HG03280 (cell line): Measurements from ENCODE around the gene ARID5B.

Experiments used
- ATAC-seq: cut with Tn5 transposase; IDR thresholded peaks from one replicate; pipeline ENCODE4 v1.9.1; 2021; ENCODE audit warnings: mild to moderate bottlenecking, moderate library complexity; ENCODE audit not compliant: unreplicated experiment

Gene ARID5B

DNA sequence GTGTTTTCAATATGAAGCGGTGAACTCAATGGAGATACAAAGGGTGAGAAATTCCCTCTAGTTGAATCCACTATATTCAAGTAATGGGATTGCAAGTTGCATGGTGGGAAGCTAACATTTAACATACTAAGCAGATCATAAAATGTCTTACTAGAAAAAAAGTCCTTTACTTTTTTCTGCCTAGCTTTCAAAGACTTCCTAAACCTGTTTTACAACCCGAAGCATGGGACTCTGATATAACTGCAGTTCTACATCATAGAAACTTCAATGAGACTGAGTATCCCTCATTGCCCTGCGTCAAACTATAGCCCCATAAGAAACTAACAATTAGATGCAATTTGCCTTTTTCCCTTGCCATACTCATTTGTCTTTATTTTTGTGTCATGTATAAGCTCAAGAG lies 187.3 kb downstream of the ARID5B start:
- no peak for ATAC-seq

DNA sequence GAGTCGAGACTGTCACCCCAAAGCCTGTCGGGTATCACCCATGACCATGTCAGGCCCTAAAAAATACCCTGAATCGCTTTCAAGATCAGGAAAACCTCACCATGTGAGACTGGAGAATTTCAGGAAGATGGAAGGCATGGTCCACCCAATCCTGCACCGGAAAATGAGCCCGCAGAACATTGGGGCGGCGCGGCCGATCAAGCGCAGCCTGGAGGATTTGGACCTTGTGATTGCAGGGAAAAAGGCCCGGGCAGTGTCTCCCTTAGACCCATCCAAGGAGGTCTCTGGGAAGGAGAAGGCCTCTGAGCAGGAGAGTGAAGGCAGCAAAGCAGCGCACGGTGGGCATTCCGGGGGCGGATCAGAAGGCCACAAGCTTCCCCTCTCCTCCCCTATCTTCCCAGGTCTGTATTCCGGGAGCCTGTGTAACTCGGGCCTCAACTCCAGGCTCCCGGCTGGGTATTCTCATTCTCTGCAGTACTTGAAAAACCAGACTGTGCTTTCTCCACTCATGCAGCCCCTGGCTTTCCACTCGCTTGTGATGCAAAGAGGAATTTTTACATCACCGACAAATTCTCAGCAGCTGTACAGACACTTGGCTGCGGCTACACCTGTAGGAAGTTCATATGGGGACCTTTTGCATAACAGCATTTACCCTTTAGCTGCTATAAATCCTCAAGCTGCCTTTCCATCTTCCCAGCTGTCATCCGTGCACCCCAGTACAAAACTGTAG lies 191.0 kb downstream of the ARID5B start:
- ATAC-seq = no peak

DNA sequence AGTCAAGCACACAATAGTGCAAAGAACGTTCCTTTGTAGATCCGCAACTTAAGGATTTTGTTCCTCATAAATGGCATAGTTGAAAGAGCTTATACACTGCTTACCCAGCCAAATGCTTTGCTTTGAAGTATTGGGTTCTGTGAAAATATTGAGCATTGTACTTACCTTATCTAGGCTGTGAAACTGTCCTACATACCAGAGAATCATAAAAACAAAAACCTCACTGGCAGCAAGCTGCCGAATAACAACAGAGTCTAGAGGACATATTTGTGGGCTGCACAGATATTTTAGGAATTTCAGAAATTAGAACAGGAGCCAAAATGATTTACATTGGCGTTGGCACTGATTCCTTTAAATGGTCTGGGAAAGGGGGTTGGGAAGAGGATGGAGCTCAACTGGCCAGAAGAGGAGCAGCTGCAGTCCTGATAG lies 192.4 kb downstream of the ARID5B start:
- no peak for ATAC-seq

DNA sequence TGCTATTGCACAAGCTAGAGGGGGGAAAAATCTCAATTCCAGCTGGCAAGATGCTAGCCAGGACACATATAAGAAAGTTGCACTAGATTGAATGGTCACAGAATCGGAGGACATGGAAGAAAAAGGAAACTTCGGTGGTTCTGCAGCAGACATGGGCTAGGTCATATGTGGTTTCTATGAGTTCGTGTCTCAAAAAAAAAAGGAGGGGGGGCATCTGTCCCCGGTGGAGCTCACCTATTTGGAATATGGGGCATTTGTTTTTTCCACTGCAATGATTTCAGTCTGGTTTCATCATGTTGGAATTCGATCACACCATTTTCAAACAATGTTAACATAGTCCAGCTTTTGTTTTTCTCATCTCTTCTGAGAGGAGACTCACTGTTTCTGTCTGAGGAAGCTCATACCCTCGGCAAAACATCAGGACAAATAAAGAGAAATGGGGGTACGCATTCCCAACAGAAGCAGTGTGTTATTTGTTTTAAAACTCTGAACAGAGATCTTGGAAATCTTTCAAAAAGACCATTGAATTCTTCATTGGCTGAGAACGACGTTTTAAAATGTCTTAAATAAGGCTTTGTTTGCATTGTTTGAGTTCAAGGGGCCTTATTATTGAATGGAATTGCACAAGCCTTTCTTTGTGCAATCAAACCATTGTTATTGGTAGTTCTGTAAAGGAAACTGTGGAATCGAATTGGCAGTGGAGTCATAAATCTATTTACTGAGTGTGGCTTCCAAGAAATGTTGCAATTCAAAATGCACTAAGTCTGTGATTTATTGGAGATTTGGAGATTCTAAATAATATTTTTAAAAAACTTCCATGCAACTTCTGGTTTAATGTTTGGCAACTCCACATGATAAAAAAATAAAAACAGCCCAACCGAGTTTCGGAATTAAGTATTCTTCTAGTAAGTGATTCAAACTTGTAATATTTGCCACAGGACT lies 194.0 kb downstream of the ARID5B start:
- ATAC-seq = no peak

DNA sequence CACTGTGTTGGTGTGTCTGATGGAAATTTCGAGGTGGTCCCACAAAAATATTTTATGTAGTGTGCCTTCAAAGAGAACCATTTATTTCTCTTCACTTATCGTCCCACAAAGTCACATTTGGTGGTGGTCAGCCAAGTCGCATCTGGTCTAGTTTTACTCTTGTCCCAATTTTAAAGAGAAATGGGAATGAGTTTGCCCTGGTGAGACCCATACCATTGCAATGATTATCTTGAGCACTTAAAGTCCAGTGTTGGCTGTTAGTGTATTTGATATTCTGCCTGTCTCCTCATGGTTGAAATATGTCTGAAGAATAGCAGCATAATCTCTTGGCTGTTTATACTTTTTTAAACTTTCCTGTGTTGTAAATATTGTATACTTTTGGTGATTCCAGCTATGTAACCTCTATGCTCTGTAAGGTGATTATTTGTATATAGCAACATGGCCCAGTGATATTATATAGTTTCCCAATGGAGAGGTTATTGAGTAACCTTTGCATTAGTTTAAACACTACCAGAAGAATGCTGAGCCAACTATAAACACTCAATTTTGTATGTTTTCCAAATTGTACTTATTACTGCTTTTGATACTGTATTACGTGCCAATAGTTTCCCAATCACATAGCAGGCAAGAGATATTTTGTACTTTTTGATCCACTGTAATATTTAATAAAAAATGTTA lies 194.9 kb downstream of the ARID5B start:
- ATAC-seq = no peak

DNA sequence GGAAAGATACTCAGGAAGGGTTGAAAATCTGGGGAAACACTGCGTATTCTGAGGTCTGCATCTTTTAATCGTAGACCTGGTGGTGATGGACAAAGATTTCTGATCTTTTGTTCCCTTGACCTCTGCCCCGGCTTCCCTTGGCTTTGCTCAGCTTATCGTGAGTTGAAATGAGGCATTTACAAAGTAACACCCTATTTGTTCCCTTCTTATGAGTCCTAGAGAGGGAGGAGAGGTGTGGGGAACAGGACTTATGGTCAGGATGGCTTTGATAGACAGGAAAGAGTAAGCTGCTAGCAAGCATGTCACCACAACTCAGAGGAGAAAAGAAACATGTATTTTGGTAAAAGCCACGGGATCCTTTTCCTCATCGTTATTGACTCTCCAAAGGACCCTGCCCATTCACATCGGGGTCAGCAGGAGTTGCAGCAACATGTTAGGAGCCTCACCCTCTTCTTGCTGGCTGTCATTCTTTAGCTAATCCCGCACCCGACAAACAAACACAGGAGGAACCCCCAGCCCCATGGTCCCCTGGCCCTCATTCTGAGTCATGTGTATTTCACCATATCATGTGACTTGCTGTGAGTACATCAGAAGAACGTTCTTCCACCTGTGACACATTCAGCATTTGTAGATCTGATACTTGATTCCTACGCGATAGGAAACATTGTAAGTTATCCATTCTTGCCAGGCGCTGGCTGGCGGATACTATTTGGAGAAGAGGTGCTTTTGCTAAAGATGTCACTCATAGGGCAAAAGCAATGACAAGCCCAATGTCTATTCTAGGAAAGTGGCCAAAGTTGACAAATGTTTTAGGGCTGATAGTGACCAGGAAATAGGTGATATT lies 197.0 kb downstream of the ARID5B start:
- no peak for ATAC-seq

DNA sequence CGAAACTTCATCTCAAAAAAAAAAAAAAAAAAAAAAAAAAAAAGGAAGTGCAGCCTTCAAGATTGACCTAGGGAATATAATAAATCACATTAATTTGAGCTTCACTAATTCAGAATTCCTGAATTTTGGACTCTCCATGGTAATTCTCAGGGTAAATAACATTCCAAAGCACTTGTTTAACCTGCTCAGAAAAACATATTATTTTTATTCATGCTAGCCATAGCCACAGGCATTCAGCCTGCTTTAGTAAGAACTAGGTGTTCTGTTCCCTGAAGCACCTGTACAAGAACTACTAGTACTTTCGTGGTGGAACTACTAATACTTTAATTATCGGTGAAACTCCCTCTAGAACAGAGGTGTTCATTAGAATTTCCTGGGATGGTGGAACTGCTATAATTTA lies 197.8 kb downstream of the ARID5B start:
- no peak for ATAC-seq

DNA sequence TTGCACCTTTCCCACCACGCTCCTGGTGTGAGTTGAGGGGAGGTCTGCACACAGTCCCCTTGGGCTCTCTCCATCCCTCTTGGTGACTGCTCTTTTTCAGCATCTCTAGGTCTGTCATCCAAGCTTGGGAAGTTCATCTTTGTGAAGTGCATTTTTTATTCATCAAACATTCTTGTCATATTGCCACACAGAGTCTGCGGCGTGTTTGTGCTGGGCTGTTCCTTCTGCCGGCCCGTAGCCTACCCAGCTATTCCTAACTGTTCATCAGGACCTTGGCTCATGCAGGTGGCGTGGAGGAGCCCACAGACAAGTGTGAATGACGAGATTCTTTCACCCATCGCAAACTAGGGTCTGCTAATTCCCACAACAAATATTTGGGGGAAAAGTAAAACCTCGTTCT lies 202.4 kb downstream of the ARID5B start:
- no peak for ATAC-seq

DNA sequence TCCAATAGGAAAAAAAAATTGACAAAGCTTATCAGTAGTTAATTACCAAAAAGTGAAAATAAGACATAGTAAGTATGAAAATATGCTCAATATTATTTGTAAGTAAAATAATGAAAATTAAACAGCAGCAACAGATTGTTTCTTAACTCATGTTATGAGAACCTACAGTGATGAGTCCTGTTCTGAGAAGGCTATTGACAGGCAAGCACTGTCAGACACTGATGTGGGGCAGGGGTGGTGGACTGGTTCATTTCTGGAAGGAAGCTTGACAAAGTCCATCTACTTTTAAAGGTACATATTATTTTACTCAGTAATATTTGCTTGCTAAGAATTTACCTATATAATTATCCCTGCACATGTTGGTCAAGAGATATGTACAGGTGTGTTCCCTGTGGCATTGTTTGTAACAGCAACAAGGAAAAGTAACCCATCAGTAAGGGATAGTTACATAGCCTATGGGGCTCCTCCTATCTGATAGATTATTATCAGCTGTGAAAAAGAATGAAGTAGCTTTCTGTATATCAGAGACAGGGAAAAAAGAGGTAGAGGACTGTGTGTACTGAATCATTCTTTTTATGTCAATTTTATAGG lies 205.5 kb downstream of the ARID5B start:
- ATAC-seq = no peak

DNA sequence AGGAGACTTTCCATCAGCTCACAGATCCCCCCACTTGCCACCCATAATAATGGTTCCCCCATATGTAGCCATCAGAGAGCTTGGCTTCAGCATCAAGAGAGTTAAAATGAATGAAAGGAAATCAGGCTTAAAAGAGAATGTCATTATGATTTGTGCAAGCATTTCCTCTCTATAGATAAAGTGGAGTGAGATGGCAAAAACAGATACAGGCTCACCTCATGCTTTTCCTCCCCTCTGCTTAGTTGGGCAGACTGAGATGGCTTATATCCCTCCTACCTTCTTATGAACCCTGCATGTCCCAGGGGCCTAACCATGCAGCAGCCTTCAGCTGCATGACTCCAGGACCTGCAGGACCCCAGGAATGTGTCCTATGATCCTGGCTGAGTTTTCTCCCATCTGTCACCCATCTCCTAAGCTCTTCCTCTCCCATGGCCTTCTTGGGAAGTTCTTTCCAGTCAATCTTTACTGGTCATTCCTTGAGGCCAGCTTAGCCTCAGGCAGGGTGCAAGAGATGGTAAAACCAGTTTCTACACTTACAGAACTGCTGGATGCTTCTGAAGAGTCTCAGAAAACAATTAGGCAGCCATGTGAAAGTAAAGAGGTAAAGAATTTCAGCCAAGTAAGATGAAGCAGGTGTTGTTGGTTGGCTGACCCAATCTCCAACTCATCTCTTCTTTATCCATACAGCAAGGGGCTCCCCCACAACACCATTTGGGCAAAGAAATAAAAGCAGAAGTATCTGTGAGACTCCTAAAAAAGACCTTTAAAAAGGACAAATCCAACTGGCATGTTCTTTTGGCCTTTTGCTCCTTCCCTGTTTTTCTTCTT lies 207.5 kb downstream of the ARID5B start:
- ATAC-seq = no peak

DNA sequence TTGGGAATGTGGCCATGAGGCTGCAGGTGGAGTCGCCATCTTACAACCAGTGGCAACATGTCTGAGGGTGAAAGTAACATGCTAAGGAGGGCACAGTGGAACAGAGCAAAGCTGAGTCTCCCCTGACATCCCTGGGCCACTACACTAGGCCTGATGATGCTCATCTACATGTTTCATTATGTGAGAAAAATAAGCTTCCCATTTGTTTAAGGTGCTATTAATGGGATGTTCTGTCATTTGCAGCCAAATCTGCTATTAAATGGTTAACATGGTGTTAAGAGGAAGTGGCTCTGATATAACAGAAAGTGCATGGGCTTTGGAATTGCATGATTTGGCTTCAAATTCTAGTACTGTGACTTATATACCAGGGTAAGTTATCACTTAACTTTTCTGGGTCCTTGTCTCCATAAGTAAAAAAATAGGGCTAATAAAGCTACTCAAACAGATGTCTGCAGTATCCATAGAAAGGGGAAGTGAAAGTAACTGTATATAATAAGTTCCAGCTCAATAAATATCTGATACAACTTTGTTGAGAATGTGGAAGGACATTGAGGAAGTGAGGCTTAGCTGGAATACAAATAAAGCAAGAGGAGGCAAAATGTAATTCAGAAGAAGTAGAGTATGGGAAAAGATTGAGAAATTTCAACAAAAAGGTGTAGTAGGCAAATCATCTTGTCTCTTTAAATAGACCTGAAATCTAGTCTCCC lies 208.2 kb downstream of the ARID5B start:
- peak; percentile 76 for ATAC-seq

DNA sequence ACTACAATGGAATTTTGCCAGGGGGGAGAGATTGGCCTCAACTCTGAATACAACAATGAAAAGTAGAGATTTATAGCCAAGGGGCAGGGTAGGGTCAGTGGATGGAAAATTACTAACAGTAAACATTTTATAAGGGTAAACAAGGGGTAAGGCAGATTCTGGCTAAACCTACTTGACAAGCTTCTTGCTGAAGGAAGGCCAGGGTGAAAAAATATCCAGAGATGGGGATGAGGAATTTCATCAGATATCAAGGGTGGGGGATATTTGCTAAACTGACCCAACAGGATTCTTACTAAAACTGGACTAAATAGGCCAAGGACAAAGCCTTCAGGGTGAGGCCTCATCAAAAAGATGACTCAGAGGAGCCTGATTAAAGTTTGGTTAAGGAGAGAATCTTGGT lies 210.8 kb downstream of the ARID5B start:
- no peak for ATAC-seq

DNA sequence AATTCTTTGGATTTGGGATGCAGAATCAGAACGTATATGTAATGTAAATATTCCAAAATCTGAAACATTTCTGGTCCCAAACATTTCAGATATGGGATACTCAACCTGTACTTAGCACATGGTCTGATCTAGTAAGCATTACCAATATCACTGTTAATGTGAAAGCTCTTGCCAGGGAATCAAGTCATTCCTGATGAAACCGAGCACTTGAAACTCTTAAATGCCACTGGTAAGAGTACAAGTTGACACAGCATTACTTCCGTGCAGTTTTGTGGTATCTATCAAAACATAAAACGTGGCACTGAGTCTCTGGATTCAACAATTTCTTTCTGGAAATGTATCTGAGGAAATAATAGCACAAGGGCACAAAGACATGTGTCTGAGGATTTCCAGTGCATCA lies 211.5 kb downstream of the ARID5B start:
- no peak for ATAC-seq

DNA sequence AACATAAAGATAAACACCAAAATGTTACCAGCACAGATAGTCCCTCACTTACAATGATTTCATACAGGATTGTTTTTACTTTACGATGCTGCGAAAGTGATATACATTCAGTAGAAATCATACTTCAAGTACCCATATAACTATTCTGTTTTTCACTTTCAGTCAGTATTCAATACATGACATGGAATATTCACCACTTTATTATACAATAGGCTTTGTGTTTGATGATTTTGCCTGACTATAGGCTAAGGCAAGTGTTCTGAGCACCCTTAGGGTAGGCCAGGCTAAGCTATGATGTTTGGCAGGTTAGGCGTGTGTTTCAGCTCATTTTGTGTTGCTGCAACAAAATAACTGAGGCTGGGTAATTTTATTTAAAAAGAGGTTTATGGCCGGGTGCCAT lies 212.2 kb downstream of the ARID5B start:
- no peak for ATAC-seq

DNA sequence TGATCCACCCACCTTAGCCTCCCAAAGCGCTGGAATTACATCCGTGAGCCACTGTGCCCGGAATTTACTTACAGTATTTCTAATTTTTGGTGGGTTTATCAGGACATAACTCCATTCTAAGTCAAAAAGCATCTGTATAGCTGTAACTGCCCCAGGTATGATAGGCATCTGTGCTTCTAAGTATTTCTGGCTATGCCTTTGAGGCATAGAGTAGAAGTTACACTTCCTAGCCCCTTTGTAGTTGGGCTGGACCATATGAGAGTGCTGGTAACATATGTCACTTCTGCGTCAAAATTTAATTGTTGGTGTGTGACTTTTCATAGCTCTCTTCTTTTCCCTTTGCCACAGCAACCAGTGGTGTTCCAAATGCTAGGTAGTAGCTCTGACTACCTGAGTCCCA lies 213.8 kb downstream of the ARID5B start:
- ATAC-seq = no peak

DNA sequence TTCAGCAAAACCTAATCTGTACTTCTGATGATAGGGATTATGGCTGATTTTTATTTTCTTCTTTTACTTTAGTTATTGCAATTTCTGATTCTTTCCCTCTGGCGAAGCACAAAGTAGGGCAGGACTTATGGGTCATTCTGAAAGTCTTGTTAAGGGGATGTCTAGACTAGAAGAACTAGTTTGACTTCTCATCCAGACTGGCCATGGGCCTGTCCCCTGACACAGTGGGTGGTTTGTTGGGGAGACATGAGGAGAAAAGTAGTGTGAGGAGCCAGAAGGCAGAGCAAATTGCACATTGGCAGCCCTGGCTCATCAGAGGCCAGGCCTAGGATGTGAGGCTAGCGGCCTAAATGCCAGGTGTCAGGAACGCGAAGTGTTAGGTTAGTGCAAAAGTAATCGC lies 214.3 kb downstream of the ARID5B start:
- no peak for ATAC-seq

DNA sequence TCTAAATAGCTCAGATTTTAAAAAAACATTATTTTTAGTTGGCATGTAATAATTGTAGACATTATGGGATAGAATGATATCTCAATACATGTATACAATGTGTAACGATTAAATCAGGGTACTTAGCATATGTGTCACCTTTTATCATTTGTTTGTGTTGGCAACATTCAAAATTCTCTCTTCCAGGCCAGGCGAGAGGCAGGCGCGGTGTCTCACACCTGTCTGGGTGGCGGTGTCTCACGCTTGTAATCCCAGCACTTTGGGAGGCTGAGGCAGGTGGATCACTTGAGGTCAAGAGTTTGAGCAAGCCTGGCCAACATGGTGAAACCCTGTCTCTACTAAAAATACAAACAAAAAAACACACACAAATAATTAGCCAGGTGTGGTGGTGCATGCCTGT lies 215.4 kb downstream of the ARID5B start:
- ATAC-seq = no peak

DNA sequence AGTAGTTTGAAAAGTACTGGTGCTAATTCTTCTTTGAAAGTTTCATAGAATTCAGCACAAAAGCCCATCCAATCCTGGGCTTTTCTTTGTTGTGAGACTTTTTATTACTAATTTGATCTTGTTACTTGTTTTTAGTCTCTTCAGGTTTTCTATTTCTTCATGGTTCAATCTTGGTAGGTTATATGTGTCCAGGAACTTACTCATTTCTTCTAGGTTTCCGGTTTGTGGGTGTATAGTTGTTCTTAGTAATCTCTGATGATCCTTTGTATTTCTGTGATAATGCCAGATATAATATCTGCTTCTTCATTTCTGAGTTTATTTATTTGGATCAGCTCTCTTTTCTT lies 219.7 kb downstream of the ARID5B start:
- ATAC-seq = no peak

DNA sequence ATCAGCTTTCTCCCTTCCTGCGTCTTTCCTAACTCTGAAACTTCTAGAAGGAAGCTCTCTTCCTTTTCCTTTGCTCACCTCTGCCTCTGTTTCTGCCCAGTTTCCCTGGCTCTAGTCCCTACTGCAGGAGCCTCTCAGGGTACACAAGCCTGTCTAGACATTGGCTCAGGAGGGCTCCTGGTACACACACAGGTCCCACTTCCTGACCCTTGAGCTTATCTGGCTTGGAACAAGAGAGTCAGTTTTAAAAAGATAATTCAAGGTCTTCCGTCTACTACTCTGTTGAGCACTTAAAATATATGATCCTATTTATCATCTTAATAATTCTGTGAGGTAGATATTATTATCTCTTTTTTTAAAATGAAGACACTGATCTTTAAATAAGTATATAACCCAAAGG lies 226.5 kb downstream of the ARID5B start:
- ATAC-seq = no peak
